Heart left ventricle (tissue), 16 donors: ENCODE results near the gene TACR1. TPM values are rescaled to one million over a fixed set of nuclear protein-coding genes. Genes with fewer than 3 reads are reported as not detected.

ENCODE experiments used
- ATAC-seq, 4 donors: fragments of 200-7000 bp; cut with Tn5 transposase; one replicate each; pipeline ENCODE4 v1.9.1; 2020 to 2022; ENCODE audit warnings: moderate library complexity in 4 of 4, mild to moderate bottlenecking in 3 of 4, moderate number of reproducible peaks in 1 of 4
- DNase-seq, 5 donors: peaks; one replicate each; pipeline ENCODE4 v3.0.0-alpha.2; 2020
- H3K27ac ChIP-seq, 12 donors: fragments of 200-600 bp; sonication (generic) in 4 of 12; one replicate each; pipeline versions ENCODE4 v1.5.0 to v1.8.0; 2016 to 2022; ENCODE audit warnings: mild to moderate bottlenecking in 2 of 12
- H3K27me3 ChIP-seq, 9 donors: fragments of 200-600 bp; sonication (generic) in 2 of 9; one replicate each; pipeline versions ENCODE4 v1.5.1 to v1.8.0; 2016 to 2022; ENCODE audit warnings: mild to moderate bottlenecking in 3 of 9
- H3K36me3 ChIP-seq, 9 donors: fragments of 200-600 bp; sonication (generic) in 2 of 9; one replicate each; pipeline versions ENCODE4 v1.5.0 to v1.8.0; 2018 to 2022; ENCODE audit warnings: mild to moderate bottlenecking in 2 of 9
- H3K4me1 ChIP-seq, 12 donors: fragments of 200-600 bp; sonication (generic) in 4 of 12; one replicate each; pipeline versions ENCODE4 v1.5.0 to v1.8.0; 2016 to 2022; ENCODE audit warnings: mild to moderate bottlenecking in 3 of 12
- H3K4me3 ChIP-seq, 12 donors: fragments of 200-600 bp; sonication (generic) in 4 of 12; one replicate each; pipeline versions ENCODE4 v1.5.0 to v1.8.0; 2017 to 2022; ENCODE audit warnings: mild to moderate bottlenecking in 9 of 12, moderate library complexity in 4 of 12
- H3K9me3 ChIP-seq, 12 donors: fragments of 200-600 bp; sonication (generic) in 4 of 12; one replicate each; pipeline versions ENCODE4 v1.5.0 to v1.8.0; 2016 to 2022; ENCODE audit warnings: mild to moderate bottlenecking in 1 of 12
- POLR2A ChIP-seq, 2 donors: fragments of 450-650 bp; IDR thresholded peaks; one replicate each; pipeline ENCODE4 v1.6.1; 2017; ENCODE audit warnings: antibody characterized with exemption in 2 of 2, mild to moderate bottlenecking in 2 of 2, moderate library complexity in 2 of 2
- WGBS, 4 donors: extraction: QIAGEN DNeasy Blood & Tissue Kit in 2 of 4; methylation state at CpG; one replicate each; pipeline versions ENCODE4 v1.1.5 to v1.1.7; 2013 to 2018; 5-methylcytosine and 5-hydroxymethylcytosine counted together
- intact Hi-C, 10 donors: fragments of 100-400 bp; cut with DNase I; formaldehyde crosslinking; loops; one replicate each; pipeline versions ENCODE4 v1.11.1 to v1.14.2; 2022
- polyA plus RNA-seq, 2 donors: library from polyadenylated mRNA; stranded (reverse); fragments of 200-250 nt; gene quantifications; one replicate each; pipeline ENCODE4 v1.2.3, GENCODE V29; 2013
- total RNA-seq, 9 donors: library from RNA; depleted of rRNA in 2 of 9; stranded (reverse); fragments of >200 nt in 2 of 9; fragmentation: NEBNext Ultra II Directional in 3 of 9; extraction: Animal tissue kit (Norgen Biotek cat#: 25700) in 3 of 9; gene quantifications; one replicate each; pipeline versions ENCODE4 v1.1.0 to v1.2.4, GENCODE V29; 2016 to 2023
- TF ChIP-seq, protein P1 (sequence below), 12 donors: fragments of 200-600 bp; sonication (generic) in 4 of 12; IDR thresholded peaks; one replicate each; pipeline versions ENCODE4 v1.5.0 to v1.8.0; 2018 to 2022; ENCODE audit warnings: antibody characterized with exemption in 12 of 12, mild to moderate bottlenecking in 5 of 12
- donor health status: ischemic (EF 13 %, LVEDD 7.1; RV severe dilation, severe dysfunction).
- donor health status: healthy with polysubstance abuse.
- donor health status: DM: no; HTN: yes; CAD: no.
- donor health status: DM: no; HTN: no; CAD: no.
- donor health status: ischemic (EF 25% LVEDD 6.9; RV normal size, moderate dysfunction).
- donor health status: ischemic (EF 25% LVEDD 5.7; RV mildly dilated, moderate dysfunction).
- donor health status: healthy.
- donor health status: DM: yes; HTN: yes; CAD: no.
- donor health status: ischemic (EF 35%, LVEDD 5.7; RV mildly dilated, moderate dysfunction).
- donor health status: nonischemic (EF 11% LVEDD 7.7; RV severe dilation, severe dysfunction).
- donor health status: DM: yes; HTN: yes; CAD: no.
- donor health status: PGD.
- donor health status: ischemic (EF 29% LVEDD 5.4; RV normal size, mild dysfunction).
- donor health status: nonischemic (EF 23%, LVEDD 6.1; RV moderate dilation, normal function).

Gene TACR1
- total and polyA plus RNA-seq, 11 donors, result 0.01 to 0.59 (median 0.35) TPM; not detected in 4

DNA sequence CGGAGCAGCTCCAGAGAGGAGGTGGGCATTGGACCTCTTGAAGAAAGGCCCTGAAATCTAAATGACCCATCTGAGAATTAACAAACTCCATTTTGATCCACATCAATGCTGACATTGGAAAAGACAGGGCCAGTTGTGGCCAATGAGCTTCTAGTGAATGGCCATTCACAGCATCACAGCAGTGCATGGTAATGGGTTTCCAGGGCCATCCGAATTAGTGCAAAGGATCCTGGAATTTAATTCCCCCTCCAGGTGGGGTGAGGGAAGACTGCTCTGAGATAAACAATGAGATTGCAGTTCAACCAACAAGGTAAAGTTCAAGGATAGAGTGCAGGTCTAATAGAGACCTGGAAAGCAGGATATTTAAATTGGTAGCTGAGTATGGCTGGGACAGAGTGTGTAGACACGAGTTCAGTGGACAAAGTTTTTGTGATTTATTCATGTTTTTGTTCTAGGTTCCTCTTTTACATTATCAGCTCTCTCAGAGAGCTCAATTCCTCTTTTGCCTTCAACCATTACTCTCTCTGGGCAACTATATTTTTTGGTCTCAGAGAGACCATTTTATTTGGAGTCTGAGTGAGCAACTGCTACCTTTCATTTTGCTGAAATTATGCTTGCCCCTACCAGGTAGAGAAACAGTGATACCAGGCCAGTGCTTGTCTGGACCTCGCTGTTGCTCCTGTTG, 5.0 kb downstream of the TACR1 start:
- Histone ChIP-seq H3K36me3 (no peaks in the 10 kb centered on the region), H3K4me3 (no peak overlapping the region), H3K27ac (no peak overlapping the region), H3K4me1 (peaks cover 0 to 6% (median 4%) of the 10 kb centered on the region in 12 donors), H3K9me3 (no peaks in the 10 kb centered on the region), H3K27me3 (peaks cover 0 to 39% (median 13%) of the 10 kb centered on the region in 9 donors)
- TF ChIP-seq, protein P1, sequence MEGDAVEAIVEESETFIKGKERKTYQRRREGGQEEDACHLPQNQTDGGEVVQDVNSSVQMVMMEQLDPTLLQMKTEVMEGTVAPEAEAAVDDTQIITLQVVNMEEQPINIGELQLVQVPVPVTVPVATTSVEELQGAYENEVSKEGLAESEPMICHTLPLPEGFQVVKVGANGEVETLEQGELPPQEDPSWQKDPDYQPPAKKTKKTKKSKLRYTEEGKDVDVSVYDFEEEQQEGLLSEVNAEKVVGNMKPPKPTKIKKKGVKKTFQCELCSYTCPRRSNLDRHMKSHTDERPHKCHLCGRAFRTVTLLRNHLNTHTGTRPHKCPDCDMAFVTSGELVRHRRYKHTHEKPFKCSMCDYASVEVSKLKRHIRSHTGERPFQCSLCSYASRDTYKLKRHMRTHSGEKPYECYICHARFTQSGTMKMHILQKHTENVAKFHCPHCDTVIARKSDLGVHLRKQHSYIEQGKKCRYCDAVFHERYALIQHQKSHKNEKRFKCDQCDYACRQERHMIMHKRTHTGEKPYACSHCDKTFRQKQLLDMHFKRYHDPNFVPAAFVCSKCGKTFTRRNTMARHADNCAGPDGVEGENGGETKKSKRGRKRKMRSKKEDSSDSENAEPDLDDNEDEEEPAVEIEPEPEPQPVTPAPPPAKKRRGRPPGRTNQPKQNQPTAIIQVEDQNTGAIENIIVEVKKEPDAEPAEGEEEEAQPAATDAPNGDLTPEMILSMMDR (IDR thresholded peaks at IDR 0.05), result no peak
- TF ChIP-seq POLR2A (IDR thresholded peaks at IDR 0.05), result no peak
- DNase-seq (no peak), ATAC-seq (no peak)
- 76 to 85% (median 78%) methylated on average over 4 of the region's 4 CpGs for WGBS, 4 donors
- intact Hi-C loops, result loop anchor here in 1 of 10 donors (10.0 kb wide), 1 partner anchor 210 kb away; no protein-coding TSS in a partner anchor

DNA sequence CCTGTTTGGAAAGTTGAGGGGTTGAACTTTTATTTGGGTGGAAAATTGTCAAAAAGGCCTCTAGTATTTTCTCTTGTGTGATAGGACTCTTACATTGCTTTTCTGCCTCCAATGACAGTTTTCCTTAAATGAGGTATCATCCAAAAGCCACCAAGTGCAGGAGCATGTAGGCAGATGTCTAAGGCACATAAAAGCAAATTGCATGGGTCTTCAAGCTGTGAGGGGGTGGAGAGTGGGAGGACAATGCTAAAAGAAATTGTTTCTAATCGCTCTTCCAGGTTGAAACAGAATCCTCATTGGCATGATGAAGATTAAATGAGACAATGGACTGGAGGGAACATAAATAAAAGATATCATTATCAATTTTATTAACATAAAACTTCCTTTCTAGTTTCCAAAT, 6.8 kb downstream of the TACR1 start:
- Histone ChIP-seq H3K27ac (no peak overlapping the region), H3K9me3 (no peaks in the 10 kb centered on the region), H3K27me3 (peaks cover 0 to 21% (median 5%) of the 10 kb centered on the region in 9 donors), H3K36me3 (no peaks in the 10 kb centered on the region), H3K4me3 (no peak overlapping the region), H3K4me1 (no peaks in the 10 kb centered on the region)
- DNase-seq (no peak), ATAC-seq (no peak)
- TF ChIP-seq, protein P1 (IDR thresholded peaks at IDR 0.05), result no peak
- TF ChIP-seq POLR2A (IDR thresholded peaks at IDR 0.05), result no peak
- intact Hi-C loops, result loop anchor here in 1 of 10 donors (10.0 kb wide), 1 partner anchor 212 kb away; no protein-coding TSS in a partner anchor
- WGBS, 4 donors, result 87 to 94% (median 92%) methylated on average over 1 of the region's 1 CpG

DNA sequence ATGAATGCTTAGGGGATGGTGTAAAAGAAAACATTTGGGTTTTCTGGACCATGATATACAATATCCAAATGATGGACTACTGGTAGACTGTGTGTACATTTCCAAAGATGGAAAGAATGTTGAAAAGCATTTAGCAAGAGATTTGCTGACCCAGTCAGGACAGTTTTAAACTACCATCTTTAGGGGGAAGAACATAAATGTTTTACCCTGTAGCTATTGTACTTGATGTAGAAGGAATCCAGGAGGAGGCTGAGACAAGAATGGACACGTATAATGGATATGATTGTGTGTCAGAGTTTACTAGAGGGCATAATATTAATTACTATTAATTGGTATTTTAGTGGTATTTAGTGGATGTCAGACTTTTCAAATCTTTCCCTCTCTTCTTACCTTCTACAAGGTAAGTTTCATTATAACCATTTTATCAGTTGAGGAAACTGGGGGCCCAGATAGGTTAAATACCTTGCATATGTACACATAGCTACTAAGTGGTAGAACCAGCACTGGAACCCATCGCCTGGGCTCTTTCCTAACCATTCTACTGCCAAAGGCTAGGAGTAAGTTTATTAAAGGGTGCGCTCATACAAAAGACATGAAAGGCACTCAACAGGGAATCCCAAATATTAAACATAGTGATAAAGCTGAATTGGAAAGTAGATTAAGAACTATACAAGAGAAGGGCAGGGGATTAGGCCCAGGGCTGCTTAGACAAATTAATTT, 8.9 kb downstream of the TACR1 start:
- intact Hi-C loops, result loop anchor here in 1 of 10 donors (10.0 kb wide), 1 partner anchor 214 kb away; no protein-coding TSS in a partner anchor
- peaks cover 0 to 4% (median 0%) of the 10 kb centered on the region in 9 donors for H3K27me3 ChIP-seq
- DNase-seq (no peak), ATAC-seq (no peak)
- no peak overlapping the region for H3K27ac ChIP-seq
- H3K4me1 ChIP-seq, result no peaks in the 10 kb centered on the region
- no peaks in the 10 kb centered on the region for H3K9me3 ChIP-seq
- H3K4me3 ChIP-seq, result no peak overlapping the region
- H3K36me3 ChIP-seq, result no peaks in the 10 kb centered on the region
- TF ChIP-seq POLR2A (IDR thresholded peaks at IDR 0.05), result no peak
- TF ChIP-seq, protein P1 (IDR thresholded peaks at IDR 0.05), result no peak
- WGBS, 4 donors, result 96 to 100% (median 97%) methylated on average over 3 of the region's 3 CpGs

DNA sequence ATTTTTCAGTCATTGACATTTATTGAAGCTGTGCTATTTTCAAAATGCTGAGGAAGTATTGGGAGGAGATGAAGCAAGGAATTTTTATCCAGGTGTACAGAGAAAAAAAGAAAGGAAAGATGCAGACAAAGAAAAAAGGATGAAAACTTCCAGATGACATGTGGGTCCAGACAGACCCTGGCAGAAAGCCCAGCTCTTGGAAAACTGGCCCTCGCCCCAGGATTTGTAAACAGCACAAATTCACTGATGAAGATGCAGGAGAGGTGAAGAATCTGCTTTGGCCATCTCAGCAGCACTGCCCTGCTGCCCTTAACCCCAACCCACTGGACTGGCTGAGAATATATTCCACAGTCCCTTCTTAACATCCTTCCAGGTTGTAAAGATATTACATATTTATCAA, 12.5 kb downstream of the TACR1 start:
- ATAC-seq, result no peak
- Histone ChIP-seq H3K4me3 (no peak overlapping the region), H3K4me1 (no peaks in the 10 kb centered on the region), H3K27ac (no peak overlapping the region), H3K36me3 (no peaks in the 10 kb centered on the region), H3K9me3 (no peaks in the 10 kb centered on the region), H3K27me3 (no peaks in the 10 kb centered on the region)
- TF ChIP-seq, protein P1 (IDR thresholded peaks at IDR 0.05), result no peak
- no peak for TF ChIP-seq POLR2A (IDR thresholded peaks at IDR 0.05)
- no peak for DNase-seq
- WGBS, 4 donors, result 10 to 27% (median 20%) methylated on average over 1 of the region's 1 CpG
- intact Hi-C loops, result no loop called here
